ENCODE results near the gene SRSF8.

DNA sequence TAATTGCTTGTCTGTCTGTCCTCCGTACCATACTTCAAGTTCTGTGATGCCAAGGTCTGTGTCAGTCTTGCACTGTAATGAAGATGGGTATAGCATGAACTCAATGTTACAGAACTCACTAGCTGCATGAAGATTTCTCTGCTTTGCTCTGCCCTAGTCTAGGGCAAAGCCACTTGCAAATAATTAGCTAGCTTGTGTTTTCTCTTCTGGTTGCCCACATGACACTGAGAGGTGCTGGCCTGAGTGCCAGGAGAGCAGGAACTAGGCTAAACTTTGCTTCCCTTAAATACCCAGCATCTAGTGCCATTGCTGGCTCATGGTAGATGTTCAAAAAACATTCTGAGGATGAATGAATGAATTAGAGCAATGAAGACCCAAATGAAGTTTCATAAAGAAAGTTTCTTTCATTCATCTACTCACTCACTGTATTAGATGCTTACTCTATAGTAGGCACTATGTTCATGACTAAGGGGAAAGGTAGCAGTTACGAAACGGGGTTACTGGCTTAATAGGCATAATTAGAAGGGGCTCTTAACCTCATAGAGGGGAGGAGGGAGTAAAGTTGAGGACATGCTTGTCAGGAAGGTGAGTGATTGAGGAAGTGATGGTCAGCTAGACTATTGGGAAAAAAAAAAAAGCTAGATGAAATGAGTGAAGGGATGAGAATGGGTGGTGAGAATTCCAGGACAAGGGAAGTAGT is 18.5 kb downstream of the SRSF8 start:
- TF ChIP-seq, protein P1, sequence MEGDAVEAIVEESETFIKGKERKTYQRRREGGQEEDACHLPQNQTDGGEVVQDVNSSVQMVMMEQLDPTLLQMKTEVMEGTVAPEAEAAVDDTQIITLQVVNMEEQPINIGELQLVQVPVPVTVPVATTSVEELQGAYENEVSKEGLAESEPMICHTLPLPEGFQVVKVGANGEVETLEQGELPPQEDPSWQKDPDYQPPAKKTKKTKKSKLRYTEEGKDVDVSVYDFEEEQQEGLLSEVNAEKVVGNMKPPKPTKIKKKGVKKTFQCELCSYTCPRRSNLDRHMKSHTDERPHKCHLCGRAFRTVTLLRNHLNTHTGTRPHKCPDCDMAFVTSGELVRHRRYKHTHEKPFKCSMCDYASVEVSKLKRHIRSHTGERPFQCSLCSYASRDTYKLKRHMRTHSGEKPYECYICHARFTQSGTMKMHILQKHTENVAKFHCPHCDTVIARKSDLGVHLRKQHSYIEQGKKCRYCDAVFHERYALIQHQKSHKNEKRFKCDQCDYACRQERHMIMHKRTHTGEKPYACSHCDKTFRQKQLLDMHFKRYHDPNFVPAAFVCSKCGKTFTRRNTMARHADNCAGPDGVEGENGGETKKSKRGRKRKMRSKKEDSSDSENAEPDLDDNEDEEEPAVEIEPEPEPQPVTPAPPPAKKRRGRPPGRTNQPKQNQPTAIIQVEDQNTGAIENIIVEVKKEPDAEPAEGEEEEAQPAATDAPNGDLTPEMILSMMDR (IDR thresholded peaks at IDR 0.05; ENCODE audit: low read depth, low read length) = no peak
- no peak for TF ChIP-seq POLR2A (IDR thresholded peaks at IDR 0.05; ENCODE audit: extremely low read depth, insufficient read length)
- TF ChIP-seq, protein P2, sequence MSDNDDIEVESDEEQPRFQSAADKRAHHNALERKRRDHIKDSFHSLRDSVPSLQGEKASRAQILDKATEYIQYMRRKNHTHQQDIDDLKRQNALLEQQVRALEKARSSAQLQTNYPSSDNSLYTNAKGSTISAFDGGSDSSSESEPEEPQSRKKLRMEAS (IDR thresholded peaks at IDR 0.05; ENCODE audit: low read depth, low read length) = no peak
- TF ChIP-seq MYC (IDR thresholded peaks at IDR 0.05; ENCODE audit: low read depth, low read length) = no peak
